Left renal cortex interstitium (tissue), 4 donors: ENCODE data around the gene SPRY4. TPM values are rescaled to one million over a fixed set of nuclear protein-coding genes. Genes with fewer than 3 reads are reported as not detected.
A peak's percentile ranks its signal among the peaks of the same experiment; 100 is the strongest.
"Not testable (repeated sequence)": the region's sequence is repeated elsewhere in the genome, so short reads cannot be mapped to it uniquely, and the experiment has no call there.

ENCODE experiments used
- DNase-seq, 4 donors: peaks; one replicate each; pipeline ENCODE4 v3.0.0-alpha.2; 2013; ENCODE audit warnings: low read depth in 4 of 4, low spot score in 2 of 4, missing footprints in 1 of 4
- polyA plus RNA-seq, 4 donors: library from polyadenylated mRNA; unstranded; fragments of 120-200 nt; gene quantifications; one replicate each; pipeline ENCODE4 v1.2.1, GENCODE V29; 2013; ENCODE audit not compliant: insufficient read length in 4 of 4

Gene SPRY4
- polyA plus RNA-seq, 4 donors = 26.9 to 36.3 (median 32.2) TPM

- no peak for DNase-seq
Observed at GRCh38 chr5:142316051-142316450, 8.8 kb downstream of the SPRY4 start.

GRCh38 chr5:142315096-142315900 is 9.5 kb downstream of the SPRY4 start:
- no peak for DNase-seq

- DNase-seq = no peak
Observed at GRCh38 chr5:142314606-142315005, 10.2 kb downstream of the SPRY4 start.

GRCh38 chr5:142314109-142314508 is 10.7 kb downstream of the SPRY4 start:
- DNase-seq = no peak

- DNase-seq = no peak
Observed at GRCh38 chr5:142313682-142314081, 11.1 kb downstream of the SPRY4 start.

GRCh38 chr5:142313275-142313674 is 11.5 kb downstream of the SPRY4 start:
- no peak for DNase-seq

- no peak for DNase-seq
Observed at GRCh38 chr5:142312399-142312798, 12.4 kb downstream of the SPRY4 start.

- no peak for DNase-seq
Observed at GRCh38 chr5:142311725-142312124, 13.1 kb downstream of the SPRY4 start.

- DNase-seq = no peak
Observed at GRCh38 chr5:142310803-142311202, 14.0 kb downstream of the SPRY4 start.

GRCh38 chr5:142309747-142310318 is 15.0 kb downstream of the SPRY4 start:
- no peak for DNase-seq

- no peak for DNase-seq
Observed at GRCh38 chr5:142308358-142308757, 16.5 kb downstream of the SPRY4 start.

GRCh38 chr5:142307146-142307890 is 17.5 kb downstream of the SPRY4 start:
- no peak for DNase-seq

- DNase-seq = no peak
Observed at GRCh38 chr5:142306077-142306502, 18.7 kb downstream of the SPRY4 start.

- no peak for DNase-seq
Observed at GRCh38 chr5:142305211-142305610, 19.6 kb downstream of the SPRY4 start.

- no peak for DNase-seq
Observed at GRCh38 chr5:142304013-142304701, 20.7 kb downstream of the SPRY4 start.

- no peak for DNase-seq
Observed at GRCh38 chr5:142303565-142303964, 21.3 kb downstream of the SPRY4 start.

GRCh38 chr5:142301540-142301939 is 23.3 kb downstream of the SPRY4 start:
- no peak for DNase-seq

- DNase-seq = no peak
Observed at GRCh38 chr5:142300677-142301076, 24.1 kb downstream of the SPRY4 start.

GRCh38 chr5:142298789-142299188 is 26.0 kb downstream of the SPRY4 start:
- DNase-seq = no peak

GRCh38 chr5:142297786-142298185 is 27.0 kb downstream of the SPRY4 start:
- not testable (repeated sequence) for DNase-seq

- peak in 1 of 4 donors; percentile 56 for DNase-seq
Observed at GRCh38 chr5:142296914-142297417, 27.9 kb downstream of the SPRY4 start.
